Measurements from ENCODE around the gene DNM3.

The DNM3 gene

GRCh38 chr1:172203135-172203823 lies 362.0 kb downstream of the DNM3 start:
- no peak for DNase-seq

DNA sequence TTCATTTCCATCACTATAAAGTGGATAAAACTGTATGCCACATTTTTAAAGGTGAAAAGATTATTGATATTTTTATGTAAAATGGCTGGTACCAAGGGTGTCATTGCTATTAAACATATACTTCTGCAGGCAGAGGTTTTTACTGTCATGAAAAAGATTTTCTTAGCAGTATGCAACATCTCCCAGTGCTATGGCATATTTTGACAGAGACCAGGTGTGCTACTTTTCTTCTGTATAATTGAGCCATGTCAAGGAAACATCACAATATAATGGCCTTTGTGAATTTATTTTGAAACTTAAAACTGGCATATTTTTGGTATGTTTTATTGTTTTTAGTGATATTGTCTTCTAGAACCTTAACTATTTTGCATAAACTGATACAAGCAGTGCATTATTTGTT lies 362.6 kb downstream of the DNM3 start:
- DNase-seq, result no peak

DNA sequence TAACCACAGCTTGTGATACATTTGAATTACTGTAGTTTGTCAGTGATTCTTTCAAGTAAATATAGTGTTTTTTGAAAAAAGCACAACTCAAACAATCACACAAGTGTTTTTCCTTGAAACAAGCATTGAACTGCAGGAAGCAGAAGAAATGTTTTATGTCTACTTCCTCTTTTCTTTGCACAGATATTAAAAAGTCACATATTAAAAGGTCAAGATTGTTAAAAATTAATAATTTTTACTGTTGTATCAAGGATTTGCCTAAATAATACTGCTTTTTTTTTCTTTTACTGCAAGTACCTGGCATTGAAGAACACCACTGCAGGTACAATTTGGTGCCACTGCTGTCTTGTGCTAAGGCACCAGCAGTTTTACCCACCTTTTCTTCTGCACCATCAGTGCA lies 365.0 kb downstream of the DNM3 start:
- no peak for DNase-seq

DNA sequence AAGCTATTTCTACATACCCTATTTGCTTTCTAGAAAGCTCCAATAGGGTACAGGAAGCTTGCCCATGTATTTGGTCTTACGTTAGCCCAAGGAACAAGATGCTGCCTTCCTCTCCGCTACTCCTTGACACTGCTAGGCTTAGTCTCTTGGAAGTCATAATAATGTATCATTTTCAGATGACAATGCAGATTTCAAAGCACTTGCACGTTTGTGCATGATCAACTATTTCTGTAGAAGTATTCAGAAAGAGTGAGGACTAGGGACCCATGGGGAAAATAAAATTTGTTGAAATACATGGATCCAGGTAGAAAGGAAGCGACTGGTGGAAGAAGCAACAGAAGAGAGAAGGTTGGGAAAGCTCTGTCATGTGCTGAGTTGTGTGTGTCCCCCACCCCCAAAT lies 367.3 kb downstream of the DNM3 start:
- DNase-seq, result no peak

- no peak for DNase-seq
Observed at GRCh38 chr1:172211221-172211620, 369.9 kb downstream of the DNM3 start.

GRCh38 chr1:172212124-172212523 lies 370.8 kb downstream of the DNM3 start:
- no peak for DNase-seq

DNA sequence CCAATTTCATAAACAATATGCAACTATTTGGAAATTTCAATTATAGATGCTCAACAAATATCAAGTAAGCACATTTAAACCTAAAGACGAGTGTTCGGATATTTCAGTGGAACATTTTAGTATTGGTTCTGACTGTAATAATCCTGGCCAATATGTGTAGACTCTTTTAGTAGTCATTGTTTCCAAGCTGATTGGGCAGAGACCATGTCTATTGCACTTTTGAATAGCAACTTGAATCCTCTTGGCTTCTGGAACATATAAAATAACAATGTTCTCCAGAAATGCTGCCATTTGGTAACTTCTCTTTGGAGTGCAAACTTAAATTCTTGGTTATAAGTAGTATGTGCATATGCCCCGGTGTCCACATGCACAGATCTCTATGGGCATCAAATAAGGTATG lies 373.7 kb downstream of the DNM3 start:
- no peak for DNase-seq

DNA sequence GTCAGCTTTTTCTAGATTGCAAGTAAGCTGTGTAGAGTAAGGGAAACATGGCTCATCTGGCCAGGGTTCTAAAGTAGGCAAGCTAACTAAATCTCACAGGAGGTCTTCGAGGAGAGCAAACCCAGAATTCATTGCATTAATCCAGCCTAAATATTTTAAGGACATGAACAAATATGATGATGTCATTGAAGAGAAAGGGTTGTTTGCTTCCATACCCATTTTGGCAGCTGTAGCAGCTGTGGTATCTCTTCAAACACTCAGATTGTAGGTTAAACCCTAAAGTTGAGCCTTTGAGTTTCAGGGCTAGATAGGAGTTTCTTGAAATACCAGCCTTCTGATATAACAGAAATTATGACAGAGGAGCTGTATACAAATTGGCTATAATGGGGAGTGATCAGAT lies 378.7 kb downstream of the DNM3 start:
- DNase-seq, result no peak

DNA sequence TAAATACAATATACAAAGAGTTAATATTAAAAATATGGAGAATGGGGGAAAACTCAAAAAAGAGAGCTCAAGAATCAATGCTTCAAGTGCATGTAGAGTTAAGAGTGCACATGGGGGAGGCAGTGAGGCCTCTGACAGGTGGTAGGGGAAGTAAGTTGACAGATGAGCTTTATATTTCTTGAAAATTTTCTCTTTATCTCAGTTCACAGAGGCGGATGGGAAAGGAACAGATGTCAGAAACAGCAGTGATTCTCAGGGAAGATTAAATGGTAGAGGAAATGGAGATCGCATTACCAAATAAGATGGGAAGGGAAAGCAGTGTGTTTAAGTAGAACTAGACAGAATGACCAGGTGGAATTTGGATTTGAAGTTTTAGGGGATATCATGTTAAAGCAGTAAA lies 379.1 kb downstream of the DNM3 start:
- no peak for DNase-seq

DNA sequence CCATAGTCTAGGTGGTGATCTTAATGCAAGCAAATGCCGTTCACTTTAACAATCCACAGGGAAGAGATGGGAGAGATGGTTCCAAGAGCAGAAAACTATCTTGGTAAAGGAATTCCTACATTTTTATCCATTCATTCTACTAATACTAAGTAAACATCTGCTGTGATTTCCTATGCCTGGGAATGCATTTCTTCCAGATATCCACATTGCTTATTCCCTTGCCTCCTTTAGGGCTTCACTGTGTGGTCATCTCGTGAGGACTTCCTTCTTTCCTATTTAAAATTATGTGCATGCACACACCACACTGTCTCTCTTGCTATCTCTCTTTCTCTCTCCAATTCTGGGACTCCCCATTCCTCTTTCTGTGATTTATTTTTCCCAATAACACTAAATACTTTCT lies 380.1 kb downstream of the DNM3 start:
- no peak for DNase-seq

DNA sequence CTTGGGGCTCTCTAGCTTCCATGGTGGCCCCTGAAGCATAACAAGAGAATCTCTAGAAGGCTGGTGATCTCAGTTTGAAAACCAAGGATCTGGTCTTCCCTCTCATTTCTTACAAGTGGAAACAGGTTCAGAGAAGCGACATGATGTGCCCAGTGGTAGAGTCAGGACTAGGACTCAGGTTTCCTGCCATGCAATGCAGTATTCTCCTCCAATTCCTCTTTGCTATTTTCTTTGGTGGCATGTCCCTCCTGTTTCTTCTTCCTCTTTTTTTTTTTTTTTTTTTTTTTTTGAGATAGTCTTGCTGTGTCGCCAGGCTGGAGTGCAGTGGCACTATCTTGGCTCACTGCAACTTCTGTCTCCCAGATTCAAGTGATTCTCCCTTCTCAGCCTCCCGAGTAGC lies 383.6 kb downstream of the DNM3 start:
- no peak for DNase-seq

- DNase-seq, result no peak
Observed at GRCh38 chr1:172229942-172230341, 388.6 kb downstream of the DNM3 start.

DNA sequence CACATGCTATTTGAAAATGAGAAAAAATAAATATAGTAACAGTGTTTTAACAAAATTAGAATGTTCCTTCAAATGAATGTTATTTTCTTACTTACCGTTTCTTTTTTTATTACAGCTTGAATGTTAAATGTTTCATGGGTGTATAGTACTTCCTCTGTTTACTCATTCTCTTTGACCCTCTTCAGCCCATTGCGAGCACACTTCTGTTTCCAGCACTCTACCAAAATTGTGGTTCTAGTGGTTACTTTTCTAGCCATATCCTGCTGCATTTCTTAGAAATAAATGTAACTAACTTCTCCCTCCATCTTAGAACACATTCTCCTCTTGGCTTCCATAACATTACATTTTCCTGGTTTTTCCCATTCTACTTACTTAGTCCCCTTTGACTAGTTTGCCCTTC lies 389.2 kb downstream of the DNM3 start:
- DNase-seq, result no peak

DNA sequence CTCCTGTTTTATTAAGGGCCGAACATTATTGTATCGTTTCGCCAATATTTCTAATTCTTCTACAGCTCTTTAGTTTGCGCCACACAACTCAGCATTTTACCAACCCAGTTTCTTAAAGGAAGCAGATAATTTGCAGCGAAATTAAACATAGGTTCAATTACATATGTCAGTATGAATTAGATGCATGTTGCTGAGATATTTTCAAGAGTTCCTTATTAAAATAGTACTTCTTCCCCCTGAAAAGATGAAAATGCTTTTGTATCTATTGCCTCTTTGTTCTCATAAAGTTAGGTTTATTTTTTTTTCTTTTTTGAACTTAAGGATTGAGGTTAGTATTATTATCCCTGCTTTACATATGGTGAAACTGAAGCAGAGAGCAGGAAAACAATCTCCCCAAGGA lies 395.7 kb downstream of the DNM3 start:
- DNase-seq, result no peak

- DNase-seq, result no peak
Observed at GRCh38 chr1:172238158-172238557, 396.9 kb downstream of the DNM3 start.

DNA sequence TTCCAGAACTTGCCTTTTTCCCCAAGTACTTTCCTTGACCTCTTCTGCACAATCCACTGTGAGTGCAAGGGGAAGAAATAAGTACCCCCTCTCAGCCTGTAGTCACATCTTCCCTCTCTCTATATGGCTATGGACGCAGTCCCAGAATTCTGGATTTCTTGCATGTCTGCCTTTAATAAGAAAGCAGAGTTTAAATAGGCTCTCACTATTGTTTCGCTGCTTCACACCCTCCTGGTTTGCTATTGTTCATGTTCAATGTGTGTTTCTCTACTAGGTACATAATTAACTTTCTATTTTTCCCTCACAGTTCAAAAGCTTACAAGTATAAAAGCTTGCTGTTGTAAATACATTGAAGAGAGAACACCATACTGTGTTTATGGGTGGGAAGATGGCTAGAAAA lies 397.7 kb downstream of the DNM3 start:
- no peak for DNase-seq

DNA sequence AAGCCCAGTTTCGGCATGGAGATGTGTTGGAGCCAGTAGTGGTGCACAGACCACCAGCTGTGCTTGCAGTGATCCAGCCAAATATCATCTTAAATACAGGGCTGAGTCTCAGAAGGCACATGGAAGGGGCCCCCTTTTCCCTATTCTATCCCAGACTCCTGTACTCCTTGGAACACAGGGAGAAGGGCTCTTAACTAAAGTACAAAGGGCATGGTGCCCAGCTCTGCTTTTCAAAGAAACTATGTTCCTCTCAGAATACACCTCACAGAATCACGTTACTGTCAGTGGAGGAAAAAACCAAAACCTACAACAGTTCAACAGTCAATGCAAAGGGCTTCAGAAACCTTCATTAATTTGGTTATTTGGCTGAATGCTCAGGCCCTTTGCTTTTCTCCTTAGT lies 398.6 kb downstream of the DNM3 start:
- no peak for DNase-seq

DNA sequence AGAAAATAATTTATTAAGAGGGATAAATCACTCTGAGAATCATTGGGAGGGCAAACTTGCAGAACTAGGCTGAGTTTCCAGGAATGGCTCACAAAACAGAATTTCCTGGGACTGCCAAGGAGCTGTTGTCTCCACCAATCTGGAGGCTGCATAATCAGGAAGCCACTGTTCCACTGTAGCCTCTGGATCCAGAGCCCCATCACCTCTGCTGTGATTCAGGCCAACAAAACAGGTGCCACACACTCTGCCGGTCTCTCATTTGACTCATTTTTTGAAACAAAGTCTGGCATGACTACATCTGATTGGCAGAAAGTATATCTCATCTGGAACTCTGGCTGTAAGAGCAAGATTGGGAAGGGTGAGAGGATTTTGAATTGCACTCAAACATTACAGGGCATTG lies 400.2 kb downstream of the DNM3 start:
- DNase-seq, result no peak

DNA sequence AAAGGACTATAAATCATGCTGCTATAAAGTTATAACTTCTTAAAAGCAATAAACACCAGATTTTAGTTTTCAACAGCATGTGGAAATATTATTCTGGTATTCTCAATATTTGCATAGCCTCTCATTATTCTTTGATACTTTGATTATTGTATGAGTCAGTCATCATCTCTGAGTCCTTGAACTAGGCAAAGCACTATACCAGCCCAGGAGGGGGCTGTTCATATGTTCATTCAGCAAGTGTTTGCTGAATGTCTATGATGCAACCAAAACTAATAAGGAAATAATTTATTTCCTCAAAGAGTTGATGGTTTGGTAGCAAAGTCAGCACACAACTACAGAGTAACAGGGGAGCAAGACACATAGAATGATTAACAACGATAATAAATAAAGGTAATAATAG lies 403.6 kb downstream of the DNM3 start:
- DNase-seq, result no peak

DNA sequence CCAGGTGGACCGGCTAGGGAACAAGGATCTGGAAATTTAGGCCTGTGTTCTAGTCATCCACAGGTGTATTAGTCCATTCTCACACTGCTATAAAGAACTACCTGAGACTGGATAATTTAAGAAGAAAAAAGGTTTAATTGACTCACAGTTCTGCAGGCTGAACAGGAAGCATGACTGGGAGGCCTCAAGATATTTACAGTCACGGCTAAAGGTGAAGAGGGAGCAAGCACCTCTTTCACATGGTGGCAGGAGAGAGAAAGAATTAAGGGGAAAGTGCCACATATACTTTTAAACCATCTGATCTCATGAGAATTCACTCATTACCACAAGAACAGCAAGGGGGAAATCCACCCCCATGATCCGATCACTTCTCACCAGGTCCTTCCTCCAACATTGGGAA lies 404.5 kb downstream of the DNM3 start:
- DNase-seq, result no peak

- no peak for DNase-seq
Observed at GRCh38 chr1:172246521-172247390, 405.5 kb downstream of the DNM3 start.

DNA sequence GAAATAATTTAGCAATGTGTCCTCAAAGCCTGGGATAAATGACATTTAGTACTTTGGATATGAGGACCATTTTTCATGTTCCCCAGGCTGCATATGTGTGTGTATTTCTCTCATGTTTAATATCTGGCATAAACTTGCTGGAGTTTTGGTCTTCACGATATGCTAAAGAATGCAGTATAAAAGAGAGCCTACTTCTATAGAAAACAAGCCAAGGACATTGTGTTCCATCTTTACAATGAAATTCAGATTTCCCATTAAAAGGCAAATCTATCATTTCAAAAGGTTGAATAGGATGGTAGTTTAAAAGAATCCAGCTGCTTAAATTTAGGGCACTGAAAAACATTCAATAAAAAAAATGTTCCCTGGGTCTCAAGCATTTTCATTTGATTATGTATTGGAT lies 410.2 kb downstream of the DNM3 start:
- DNase-seq, result no peak

DNA sequence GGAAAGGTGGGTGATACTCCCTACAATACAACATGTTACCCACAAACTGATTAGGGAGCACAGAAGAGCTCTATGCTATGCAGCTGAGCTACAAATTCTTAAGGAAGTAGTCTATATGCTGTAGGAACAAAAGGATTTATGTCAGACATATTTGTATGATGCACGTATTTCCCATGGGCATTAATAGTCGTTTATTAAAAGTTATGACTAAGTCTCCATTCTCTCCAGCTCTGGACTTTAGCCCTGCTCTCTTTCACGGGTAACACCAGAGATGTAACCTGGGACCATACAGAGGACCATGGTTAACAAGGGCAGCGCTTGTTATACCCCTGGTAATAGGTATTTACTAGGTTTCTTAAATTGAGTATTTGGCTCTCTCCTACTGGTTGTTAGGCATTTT lies 411.0 kb downstream of the DNM3 start:
- DNase-seq, result no peak

GRCh38 chr1:172252958-172253357 lies 411.7 kb downstream of the DNM3 start:
- no peak for DNase-seq
